WTC11 (cell line): ENCODE measurements around the gene GIGYF2. TPM values are rescaled to one million over a fixed set of nuclear protein-coding genes. Genes with fewer than 3 reads are reported as not detected.

ENCODE experiments used
- ATAC-seq: fragments of 200-7000 bp; cut with Tn5 transposase; 2 replicates; pipeline ENCODE4 v1.10.0; 2021; ENCODE audit warnings: mild to moderate bottlenecking, moderate library complexity
- CTCF ChIA-PET: fragments of 300-600 bp; sonication (Branson Sonifier 250); formaldehyde crosslinking; loops from one replicate; lab custom pipeline; 2021; ENCODE audit warnings: antibody characterized with exemption; lab: Charles Lee
- POLR2A ChIA-PET: fragments of 350-600 bp; sonication (Branson Sonifier 250); formaldehyde crosslinking; loops from one replicate; lab custom pipeline; 2021; ENCODE audit warnings: antibody characterized with exemption; lab: Charles Lee
- DNase-seq: peaks from one replicate; pipeline ENCODE4 v3.0.0; 2021; ENCODE audit warnings: low spot score
- H3K27ac Mint-ChIP-seq: 2 replicates; pipeline ENCODE4 v1.8.0; 2021; ENCODE audit warnings: mixed read lengths
- H3K27me3 Mint-ChIP-seq: 2 replicates; pipeline ENCODE4 v1.8.0; 2021; ENCODE audit warnings: low read depth, mild to moderate bottlenecking, moderate library complexity, mixed read lengths
- H3K36me3 Mint-ChIP-seq: 2 replicates; pipeline ENCODE4 v1.8.0; 2021; ENCODE audit warnings: mixed read lengths
- H3K4me1 Mint-ChIP-seq: 2 replicates; pipeline ENCODE4 v1.8.0; 2022; ENCODE audit warnings: mixed read lengths
- H3K4me3 Mint-ChIP-seq: 2 replicates; pipeline ENCODE4 v1.8.0; 2021; ENCODE audit warnings: mild to moderate bottlenecking, moderate library complexity, mixed read lengths
- H3K9me3 Mint-ChIP-seq: 2 replicates; pipeline ENCODE4 v1.8.0; 2021; ENCODE audit warnings: mixed read lengths
- FOXJ3 ChIP-seq: sonication (generic); formaldehyde crosslinking; IDR thresholded peaks from 2 replicates; pipeline ENCODE4 v1.9.0; 2021; ENCODE audit warnings: missing genetic modification reagents, mild to moderate bottlenecking, borderline replicate concordance
- GTF2I ChIP-seq: fragments of 250-450 bp; sonication (Bioruptor Pico); conservative IDR thresholded peaks from 2 replicates; pipeline ENCODE4 v1.4.0; 2021; ENCODE audit warnings: mild to moderate bottlenecking
- JUN ChIP-seq: sonication (generic); formaldehyde crosslinking; IDR thresholded peaks from 2 replicates; pipeline ENCODE4 v1.8.0; 2023; ENCODE audit warnings: mild to moderate bottlenecking, missing genetic modification reagents
- PRRX2 ChIP-seq: fragments of 250-450 bp; sonication (Bioruptor Pico); IDR thresholded peaks from 2 replicates; pipeline ENCODE4 v1.8.0; 2021; ENCODE audit warnings: mild to moderate bottlenecking
- ZNF425 ChIP-seq: fragments of 250-450 bp; sonication (Bioruptor Pico); conservative IDR thresholded peaks from 2 replicates; pipeline ENCODE4 v1.9.0; 2021; ENCODE audit warnings: mild to moderate bottlenecking
- total RNA-seq: library from RNA; stranded (reverse); gene quantifications from 3 replicates; pipeline ENCODE4 v1.2.3, GENCODE V29; 2021
- TF ChIP-seq, protein P1 (sequence below): fragments of 250-450 bp; sonication (Bioruptor Pico); IDR thresholded peaks from 2 replicates; pipeline ENCODE4 v1.8.0; 2021; ENCODE audit warnings: mild to moderate bottlenecking
- TF ChIP-seq, protein P2 (sequence below): sonication (generic); formaldehyde crosslinking; conservative IDR thresholded peaks from 2 replicates; pipeline ENCODE4 v1.8.1; 2022; ENCODE audit warnings: mild to moderate bottlenecking, missing genetic modification reagents

The GIGYF2 gene
- total RNA-seq, 1 experiment from 2014 or later: 53.1 TPM

- Mint-ChIP-seq H3K27ac (no peak overlapping the region), H3K4me3 (no peak overlapping the region), H3K36me3 (peaks cover 25% of the 10 kb centered on the region), H3K4me1 (no peaks in the 10 kb centered on the region), H3K9me3 (peaks cover 40% of the 10 kb centered on the region), H3K27me3 (no peaks in the 10 kb centered on the region; the same call in none of the 2 replicates)
- ATAC-seq: no peak
- DNase-seq: no peak
- CTCF ChIA-PET: no interaction called here
- POLR2A ChIA-PET: no interaction called here
- TF ChIP-seq, protein P1, sequence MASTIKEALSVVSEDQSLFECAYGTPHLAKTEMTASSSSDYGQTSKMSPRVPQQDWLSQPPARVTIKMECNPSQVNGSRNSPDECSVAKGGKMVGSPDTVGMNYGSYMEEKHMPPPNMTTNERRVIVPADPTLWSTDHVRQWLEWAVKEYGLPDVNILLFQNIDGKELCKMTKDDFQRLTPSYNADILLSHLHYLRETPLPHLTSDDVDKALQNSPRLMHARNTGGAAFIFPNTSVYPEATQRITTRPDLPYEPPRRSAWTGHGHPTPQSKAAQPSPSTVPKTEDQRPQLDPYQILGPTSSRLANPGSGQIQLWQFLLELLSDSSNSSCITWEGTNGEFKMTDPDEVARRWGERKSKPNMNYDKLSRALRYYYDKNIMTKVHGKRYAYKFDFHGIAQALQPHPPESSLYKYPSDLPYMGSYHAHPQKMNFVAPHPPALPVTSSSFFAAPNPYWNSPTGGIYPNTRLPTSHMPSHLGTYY (CRISPR knock-in tag): no peak
- TF ChIP-seq ZNF425 (CRISPR knock-in tag): no peak
- no peak for TF ChIP-seq FOXJ3 (CRISPR knock-in tag)
- TF ChIP-seq, protein P2, sequence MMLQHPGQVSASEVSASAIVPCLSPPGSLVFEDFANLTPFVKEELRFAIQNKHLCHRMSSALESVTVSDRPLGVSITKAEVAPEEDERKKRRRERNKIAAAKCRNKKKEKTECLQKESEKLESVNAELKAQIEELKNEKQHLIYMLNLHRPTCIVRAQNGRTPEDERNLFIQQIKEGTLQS (CRISPR knock-in tag): no peak
- TF ChIP-seq GTF2I (CRISPR knock-in tag): no peak
- no peak for TF ChIP-seq JUN
- no peak for TF ChIP-seq PRRX2 (CRISPR knock-in tag)
These were observed 211.6 kb downstream of the GIGYF2 start for GRCh38 chr2:232908695-232909094.

Other genes starting within 250 kb of the GIGYF2 start
- gene ALPI, start 241.2 kb upstream of the GIGYF2 start, total RNA-seq: not detected in 3 replicates
- 21.4 to 23.3 TPM (median 21.9 TPM) in 3 replicates for gene ECEL1, start 209.5 kb upstream of the GIGYF2 start, total RNA-seq
- not detected in 3 replicates for gene PRSS56, start 176.9 kb upstream of the GIGYF2 start, total RNA-seq
- gene CHRND, start 171.2 kb upstream of the GIGYF2 start, total RNA-seq: 0.07 to 0.11 TPM in 2 of 3 replicates, not detected in the other
- gene CHRNG, start 157.6 kb upstream of the GIGYF2 start, total RNA-seq: 0.20 TPM in 1 of 3 replicates, not detected in the others
- gene TIGD1, start 146.8 kb upstream of the GIGYF2 start, total RNA-seq: 5.2 to 9.0 TPM (median 6.1 TPM) in 3 replicates
- 90.6 to 97.8 TPM (median 95.9 TPM) in 3 replicates for gene EIF4E2, start 146.6 kb upstream of the GIGYF2 start, total RNA-seq
- gene EFHD1, start 63.7 kb upstream of the GIGYF2 start, total RNA-seq: 5.4 to 6.8 TPM (median 6.1 TPM) in 3 replicates
- not detected in 3 replicates for gene KCNJ13, start 79.2 kb downstream of the GIGYF2 start, total RNA-seq
- gene SNORC, start 172.9 kb downstream of the GIGYF2 start, total RNA-seq: 2.8 to 3.4 TPM (median 3.4 TPM) in 3 replicates